Thoracic aorta (tissue), 2 donors: Measurements from ENCODE around the gene NRG4. TPM values are rescaled to one million over a fixed set of nuclear protein-coding genes. Genes with fewer than 3 reads are reported as not detected.
"Not testable (repeated sequence)": the region's sequence is repeated elsewhere in the genome, so short reads cannot be mapped to it uniquely, and the experiment has no call there.

Experiments used
- ATAC-seq: fragments of 150-250 bp; one replicate; pipeline ENCODE4 v1.8.0; 2017; ENCODE audit warnings: low read depth; ENCODE audit not compliant: insufficient number of reproducible peaks, low FRiP score
- DNase-seq: peaks from one replicate; pipeline ENCODE4 v3.0.0-alpha.2; 2020; ENCODE audit warnings: low spot score
- H3K27ac ChIP-seq, 2 donors: fragments of 200-600 bp; sonication (generic); 1 replicate in 1 of 2; 2 replicates in 1 of 2; pipeline ENCODE4 v1.5.1; 2016; ENCODE audit warnings: mild to moderate bottlenecking in 2 of 2, moderate library complexity in 2 of 2
- H3K27me3 ChIP-seq: fragments of 200-600 bp; sonication (generic); replicated peaks from 2 replicates; pipeline ENCODE4 v1.6.0; 2016; ENCODE audit warnings: mild to moderate bottlenecking; ENCODE audit not compliant: insufficient read depth
- H3K36me3 ChIP-seq: fragments of 200-600 bp; sonication (generic); one replicate; pipeline ENCODE4 v1.5.1; 2016
- H3K4me1 ChIP-seq, 2 donors: fragments of 200-600 bp; sonication (generic); 1 replicate in 1 of 2; 2 replicates in 1 of 2; pipeline versions ENCODE4 v1.5.1 to v1.6.0; 2016; ENCODE audit warnings: low read depth in 2 of 2, mild to moderate bottlenecking in 1 of 2; ENCODE audit not compliant: control insufficient read depth in 1 of 2
- H3K4me3 ChIP-seq: fragments of 200-600 bp; sonication (generic); 2 replicates; pipeline ENCODE4 v1.5.1; 2016; ENCODE audit warnings: mild to moderate bottlenecking
- H3K9me3 ChIP-seq: fragments of 200-600 bp; sonication (generic); 2 replicates; pipeline ENCODE4 v1.5.1; 2016
- total RNA-seq, 2 donors: library from RNA; depleted of rRNA; stranded (reverse); fragments of >200 nt; gene quantifications; one replicate each; pipeline versions ENCODE4 v1.1.0 to v1.2.3, GENCODE V29; 2016
- TF ChIP-seq, protein P1 (sequence below): fragments of 200-600 bp; sonication (generic); IDR thresholded peaks from one replicate; pipeline ENCODE4 v1.5.1; 2019; ENCODE audit warnings: antibody characterized with exemption

NRG4 gene
- total RNA-seq, 2 donors from 2014 or later = not detected

DNA sequence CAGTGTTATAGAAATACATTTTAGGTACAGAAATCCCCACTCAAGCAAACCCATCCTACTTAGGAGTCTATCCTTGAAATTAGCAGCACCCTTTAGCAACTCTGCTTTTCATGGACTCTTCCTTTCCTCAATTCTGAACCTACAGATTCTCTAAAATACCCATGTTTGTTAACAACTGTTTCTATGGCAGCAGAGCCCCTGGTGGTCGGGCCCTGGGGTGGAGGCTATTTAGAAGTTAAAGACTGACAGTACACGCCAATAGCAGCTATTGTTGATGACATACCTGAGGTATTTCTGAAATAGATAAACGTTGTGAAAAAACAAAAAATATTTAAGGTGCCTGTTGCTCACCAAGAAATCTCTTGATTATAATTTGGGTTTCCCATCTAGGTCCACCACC is 23.4 kb upstream of the NRG4 start:
- ATAC-seq = no peak
- H3K27ac ChIP-seq = no peak overlapping the region
- no peaks in the 10 kb centered on the region for H3K36me3 ChIP-seq
- TF ChIP-seq, protein P1, sequence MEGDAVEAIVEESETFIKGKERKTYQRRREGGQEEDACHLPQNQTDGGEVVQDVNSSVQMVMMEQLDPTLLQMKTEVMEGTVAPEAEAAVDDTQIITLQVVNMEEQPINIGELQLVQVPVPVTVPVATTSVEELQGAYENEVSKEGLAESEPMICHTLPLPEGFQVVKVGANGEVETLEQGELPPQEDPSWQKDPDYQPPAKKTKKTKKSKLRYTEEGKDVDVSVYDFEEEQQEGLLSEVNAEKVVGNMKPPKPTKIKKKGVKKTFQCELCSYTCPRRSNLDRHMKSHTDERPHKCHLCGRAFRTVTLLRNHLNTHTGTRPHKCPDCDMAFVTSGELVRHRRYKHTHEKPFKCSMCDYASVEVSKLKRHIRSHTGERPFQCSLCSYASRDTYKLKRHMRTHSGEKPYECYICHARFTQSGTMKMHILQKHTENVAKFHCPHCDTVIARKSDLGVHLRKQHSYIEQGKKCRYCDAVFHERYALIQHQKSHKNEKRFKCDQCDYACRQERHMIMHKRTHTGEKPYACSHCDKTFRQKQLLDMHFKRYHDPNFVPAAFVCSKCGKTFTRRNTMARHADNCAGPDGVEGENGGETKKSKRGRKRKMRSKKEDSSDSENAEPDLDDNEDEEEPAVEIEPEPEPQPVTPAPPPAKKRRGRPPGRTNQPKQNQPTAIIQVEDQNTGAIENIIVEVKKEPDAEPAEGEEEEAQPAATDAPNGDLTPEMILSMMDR = no peak
- H3K9me3 ChIP-seq = no peaks in the 10 kb centered on the region
- no peaks in the 10 kb centered on the region for H3K4me1 ChIP-seq
- no peak for DNase-seq
- H3K4me3 ChIP-seq = no peak overlapping the region
- no peaks in the 10 kb centered on the region for H3K27me3 ChIP-seq

DNA sequence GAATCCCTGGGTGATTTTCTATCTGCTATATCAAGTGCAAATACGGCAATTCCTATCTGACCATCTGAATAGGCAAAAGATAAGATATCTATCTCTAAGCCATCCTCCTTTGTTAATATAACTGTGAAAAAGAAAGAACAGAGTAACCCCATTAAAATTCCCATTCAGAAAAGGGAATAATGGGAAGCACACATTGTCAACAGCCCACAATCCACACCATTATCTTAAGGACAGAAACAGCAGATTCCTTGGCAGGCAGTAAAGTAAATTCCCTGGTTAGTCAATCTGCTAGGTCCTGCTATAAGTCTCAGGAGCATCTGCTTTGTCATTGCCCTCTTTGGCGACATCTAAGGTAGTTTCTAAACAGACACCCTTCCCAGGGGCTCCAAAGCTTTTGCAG is 21.9 kb upstream of the NRG4 start:
- DNase-seq = no peak
- Histone ChIP-seq H3K4me3 (no peak overlapping the region), H3K36me3 (no peaks in the 10 kb centered on the region), H3K9me3 (no peaks in the 10 kb centered on the region), H3K27ac (no peak overlapping the region), H3K27me3 (no peaks in the 10 kb centered on the region), H3K4me1 (no peaks in the 10 kb centered on the region)
- ATAC-seq = no peak
- TF ChIP-seq, protein P1 = no peak

- Histone ChIP-seq H3K4me1 (no peaks in the 10 kb centered on the region), H3K27me3 (no peaks in the 10 kb centered on the region), H3K36me3 (no peaks in the 10 kb centered on the region), H3K4me3 (no peak overlapping the region), H3K9me3 (no peaks in the 10 kb centered on the region), H3K27ac (no peak overlapping the region)
- DNase-seq = no peak
- TF ChIP-seq, protein P1 = no peak
- no peak for ATAC-seq
These were observed 21.2 kb upstream of the NRG4 start for GRCh38 chr15:76033438-76033837.

DNA sequence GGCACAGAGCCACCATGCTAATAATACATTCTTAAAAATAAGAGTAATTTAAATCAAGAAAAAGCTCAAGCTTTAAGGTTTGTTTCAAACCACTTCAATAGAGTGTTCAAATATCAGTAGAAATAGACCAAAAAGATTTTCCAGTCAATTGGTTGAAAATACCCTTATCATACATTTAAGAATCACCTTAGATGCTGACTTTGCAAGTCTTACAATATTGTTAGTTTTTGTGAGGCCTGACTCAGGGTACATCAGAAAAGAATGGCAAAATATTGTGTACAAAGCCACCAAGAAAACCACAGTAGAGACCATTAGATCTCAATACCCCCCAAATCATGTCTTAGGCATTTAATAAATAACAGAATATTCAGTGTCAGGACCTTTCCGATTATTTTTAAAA is 19.8 kb upstream of the NRG4 start:
- Histone ChIP-seq H3K9me3 (no peaks in the 10 kb centered on the region), H3K27me3 (no peaks in the 10 kb centered on the region), H3K36me3 (no peaks in the 10 kb centered on the region), H3K4me3 (no peak overlapping the region), H3K27ac (no peak overlapping the region), H3K4me1 (no peaks in the 10 kb centered on the region)
- TF ChIP-seq, protein P1 = no peak
- DNase-seq = no peak
- ATAC-seq = no peak

DNA sequence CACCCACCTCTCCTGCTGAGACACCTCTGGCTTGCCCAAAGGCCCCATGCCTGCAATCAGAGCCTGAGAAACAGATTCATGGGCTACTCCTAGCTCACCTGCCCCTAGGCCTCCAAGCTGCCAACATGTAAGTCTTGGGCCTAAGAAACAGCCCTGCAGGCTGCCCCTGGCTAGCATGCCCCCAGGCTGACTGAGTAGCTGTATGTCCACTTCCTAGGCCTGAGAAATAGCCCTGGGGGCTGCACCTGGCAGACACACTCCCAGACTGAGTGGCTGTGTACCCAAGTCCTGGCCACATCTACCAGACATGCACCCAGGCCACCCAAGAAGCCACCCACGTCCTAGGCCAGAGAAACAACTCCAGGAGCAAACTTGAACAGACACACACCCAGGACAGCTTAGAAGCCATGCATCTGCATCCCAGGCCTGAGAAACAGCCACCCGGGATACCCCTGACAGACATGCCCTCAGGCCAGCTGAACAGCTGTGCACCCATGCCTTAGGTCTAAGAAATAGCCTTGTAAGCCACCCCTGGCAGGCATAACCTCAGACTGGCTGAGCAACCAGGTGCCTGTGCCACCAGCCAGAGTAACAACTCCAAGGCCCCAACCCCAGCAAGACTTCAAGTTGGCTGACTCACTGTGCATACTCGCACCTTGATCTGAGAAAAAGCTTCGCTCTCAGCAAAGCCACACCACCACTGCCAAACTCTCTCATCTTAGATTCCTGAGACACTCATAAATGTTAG is 12.0 kb upstream of the NRG4 start:
- H3K36me3 ChIP-seq = no peaks in the 10 kb centered on the region
- no peak overlapping the region for H3K4me3 ChIP-seq
- DNase-seq (no peak), ATAC-seq (no peak)
- H3K27me3 ChIP-seq = no peaks in the 10 kb centered on the region
- H3K27ac ChIP-seq = no peak overlapping the region
- TF ChIP-seq, protein P1 = no peak
- H3K9me3 ChIP-seq = peaks cover 11% of the 10 kb centered on the region
- no peaks in the 10 kb centered on the region for H3K4me1 ChIP-seq

- not testable (repeated sequence) for H3K27me3 ChIP-seq, H3K9me3 ChIP-seq, H3K4me1 ChIP-seq, DNase-seq, H3K36me3 ChIP-seq, H3K27ac ChIP-seq, H3K4me3 ChIP-seq, ATAC-seq
These were observed 1.2 kb upstream of the NRG4 start for GRCh38 chr15:76013470-76013869.
